HG03064 (cell line): Measurements from ENCODE around the gene ADCY2.

Source experiments
- ATAC-seq: cut with Tn5 transposase; IDR thresholded peaks from one replicate; pipeline ENCODE4 v1.9.1; 2021; ENCODE audit warnings: low read depth; ENCODE audit not compliant: unreplicated experiment

The ADCY2 gene

GRCh38 chr5:7642029-7642428 is 246.1 kb downstream of the ADCY2 start:
- ATAC-seq = no peak

DNA sequence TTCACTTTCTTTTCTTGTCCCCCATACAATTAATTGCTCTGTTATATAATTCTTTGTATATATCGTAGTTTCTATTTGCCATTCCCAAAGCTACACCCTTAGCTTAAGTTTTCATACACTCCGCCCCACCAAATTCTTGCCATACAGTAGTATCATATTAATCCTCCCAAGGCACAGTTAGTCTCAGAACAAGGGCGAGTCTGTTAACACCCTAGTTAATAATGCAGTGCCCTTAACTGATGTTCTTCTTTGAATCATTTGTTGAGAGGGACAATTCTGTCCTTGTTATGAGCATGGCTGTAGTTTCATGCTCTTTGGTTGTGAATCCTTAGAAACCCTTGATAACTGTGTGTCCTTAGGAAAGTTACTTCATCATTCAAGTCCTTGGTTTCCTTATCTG is 248.8 kb downstream of the ADCY2 start:
- ATAC-seq = no peak

GRCh38 chr5:7650755-7651154 is 254.8 kb downstream of the ADCY2 start:
- no peak for ATAC-seq

GRCh38 chr5:7653046-7653445 is 257.1 kb downstream of the ADCY2 start:
- no peak for ATAC-seq

DNA sequence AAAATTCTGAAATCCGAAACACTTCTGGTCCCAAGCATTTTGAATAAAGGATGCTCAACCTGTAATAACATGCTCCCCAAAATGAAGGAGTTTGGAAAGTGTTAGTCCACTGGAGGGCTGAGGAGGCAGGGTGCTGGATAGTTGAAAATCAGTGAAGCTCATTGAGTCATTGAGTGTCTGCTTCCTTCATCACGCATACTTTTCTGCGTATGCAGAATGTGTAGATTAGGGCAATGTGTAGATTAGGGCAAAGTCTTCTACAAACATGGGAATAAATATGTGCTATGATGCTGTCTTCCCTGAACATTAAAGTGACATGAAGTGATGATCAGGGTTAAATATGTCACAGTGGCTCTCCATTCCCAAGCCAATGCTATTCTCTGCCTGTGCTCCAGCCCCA is 261.2 kb downstream of the ADCY2 start:
- ATAC-seq = no peak

DNA sequence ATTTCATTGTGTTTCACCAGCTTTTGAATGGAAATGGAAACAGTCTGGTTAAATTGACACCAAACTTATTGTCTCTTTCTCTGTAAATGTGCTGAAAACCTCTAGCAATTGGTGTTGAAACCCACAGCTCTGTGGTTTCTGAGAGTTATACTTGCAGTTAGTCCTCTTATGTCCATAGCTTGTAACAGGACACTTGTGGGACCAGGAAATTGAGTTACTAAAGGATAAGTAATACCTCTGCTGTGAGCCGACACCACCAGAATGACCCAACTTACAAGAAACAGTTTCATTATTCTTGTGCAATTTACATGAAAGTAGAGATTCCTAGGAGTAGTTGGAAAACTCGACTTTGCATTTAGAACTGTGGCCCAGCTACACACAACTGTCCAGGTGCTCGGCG is 263.5 kb downstream of the ADCY2 start:
- ATAC-seq = no peak

- ATAC-seq = no peak
Measured at GRCh38 chr5:7662289-7662688, 266.4 kb downstream of the ADCY2 start.

DNA sequence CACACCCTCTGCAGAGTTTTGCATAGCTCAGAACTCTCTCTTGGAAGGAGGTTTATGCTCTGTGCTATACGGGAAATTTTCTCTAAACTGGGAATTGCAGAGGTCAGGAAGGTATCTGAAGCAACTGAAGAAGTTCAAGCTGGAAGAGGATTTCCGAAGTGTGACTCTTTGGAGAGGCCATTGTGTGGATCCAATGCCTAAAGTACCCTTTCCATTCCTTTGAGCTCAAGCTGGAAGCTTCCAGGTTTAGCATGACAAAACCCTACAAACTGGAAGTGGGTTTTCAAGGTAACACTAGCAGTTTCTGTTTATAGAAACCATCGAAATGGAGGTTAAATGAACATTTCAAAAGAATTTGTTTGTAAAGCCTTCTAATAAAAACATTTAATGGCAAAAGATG is 267.9 kb downstream of the ADCY2 start:
- no peak for ATAC-seq

DNA sequence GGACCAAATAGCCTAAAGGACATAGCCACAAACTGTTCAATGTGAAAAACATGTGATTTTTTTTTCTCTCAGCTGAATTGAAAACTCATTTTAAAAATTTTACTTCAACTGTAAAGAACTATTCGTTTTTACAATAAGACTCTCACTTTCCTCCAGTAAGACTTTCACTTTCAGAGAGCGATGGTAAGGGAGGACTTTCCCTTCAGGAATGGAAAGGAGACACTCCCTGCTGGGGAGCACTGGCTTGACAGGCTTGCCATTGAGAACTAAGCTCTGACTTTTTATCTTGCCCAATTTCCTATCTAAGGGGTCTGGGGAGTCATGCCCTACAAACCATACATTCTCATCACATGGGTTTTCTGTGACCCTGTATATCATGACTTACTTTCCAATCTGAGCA is 268.3 kb downstream of the ADCY2 start:
- ATAC-seq = no peak

GRCh38 chr5:7667216-7667767 is 271.4 kb downstream of the ADCY2 start:
- no peak for ATAC-seq

DNA sequence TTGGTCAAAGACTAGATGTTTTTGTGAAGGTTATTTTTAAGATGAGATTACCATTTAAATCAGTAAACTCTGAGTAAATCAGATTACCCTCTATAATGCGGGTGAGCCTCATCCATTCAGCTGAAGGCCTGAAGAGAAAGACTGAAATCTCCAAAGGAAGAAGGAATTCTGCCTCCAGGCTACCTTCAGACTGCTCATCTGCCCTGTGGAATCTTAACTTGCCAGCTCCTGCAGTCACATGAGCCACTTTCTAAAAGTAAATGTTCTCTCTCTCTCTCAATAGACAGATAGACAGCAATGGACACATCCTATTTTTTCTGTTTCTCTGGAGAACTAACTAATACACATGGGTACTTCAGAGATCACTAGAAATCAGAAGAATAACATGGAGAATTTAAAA is 272.2 kb downstream of the ADCY2 start:
- ATAC-seq = no peak

- ATAC-seq = no peak
Measured at GRCh38 chr5:7668627-7669026, 272.7 kb downstream of the ADCY2 start.

GRCh38 chr5:7671381-7671993 is 275.5 kb downstream of the ADCY2 start:
- no peak for ATAC-seq

GRCh38 chr5:7673658-7674057 is 277.7 kb downstream of the ADCY2 start:
- no peak for ATAC-seq

DNA sequence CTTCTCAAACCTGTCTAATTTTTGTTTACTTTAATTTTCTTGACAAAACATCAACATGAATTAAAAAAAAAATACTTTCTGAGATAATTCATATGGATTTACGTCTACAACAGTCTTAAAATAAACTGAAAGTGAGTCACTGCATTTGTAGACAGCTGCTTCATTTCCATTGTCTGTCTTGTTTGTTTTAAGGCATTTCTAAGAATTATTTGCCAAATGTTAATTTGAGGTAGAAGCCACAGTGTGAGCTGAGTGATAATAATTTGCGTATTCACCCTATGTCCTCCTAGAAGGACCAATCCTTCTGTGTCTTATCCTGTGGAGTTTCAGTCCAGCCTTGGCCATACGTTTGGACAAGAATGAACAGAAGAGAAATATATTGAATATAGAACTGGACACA is 280.5 kb downstream of the ADCY2 start:
- ATAC-seq = no peak

- no peak for ATAC-seq
Measured at GRCh38 chr5:7678030-7678429, 282.1 kb downstream of the ADCY2 start.

DNA sequence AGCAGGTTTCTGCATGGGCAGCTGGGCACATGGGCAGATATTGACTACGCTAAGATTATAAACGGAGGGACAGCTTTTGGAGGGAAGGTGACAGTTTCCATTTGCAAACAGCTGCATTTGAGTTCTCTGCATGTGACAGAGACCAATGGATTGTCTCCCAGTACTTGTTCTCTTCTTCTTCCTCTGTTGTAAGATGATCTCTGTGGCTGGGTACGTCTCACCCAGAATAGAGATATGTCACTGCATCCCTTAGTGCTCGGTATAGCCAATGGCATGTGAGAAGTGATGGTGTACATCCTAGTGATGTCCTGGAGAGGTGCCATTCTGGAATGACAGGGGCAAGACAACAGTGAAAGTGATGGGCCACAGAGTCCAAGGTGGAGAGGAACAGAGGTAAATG is 283.7 kb downstream of the ADCY2 start:
- ATAC-seq = no peak

DNA sequence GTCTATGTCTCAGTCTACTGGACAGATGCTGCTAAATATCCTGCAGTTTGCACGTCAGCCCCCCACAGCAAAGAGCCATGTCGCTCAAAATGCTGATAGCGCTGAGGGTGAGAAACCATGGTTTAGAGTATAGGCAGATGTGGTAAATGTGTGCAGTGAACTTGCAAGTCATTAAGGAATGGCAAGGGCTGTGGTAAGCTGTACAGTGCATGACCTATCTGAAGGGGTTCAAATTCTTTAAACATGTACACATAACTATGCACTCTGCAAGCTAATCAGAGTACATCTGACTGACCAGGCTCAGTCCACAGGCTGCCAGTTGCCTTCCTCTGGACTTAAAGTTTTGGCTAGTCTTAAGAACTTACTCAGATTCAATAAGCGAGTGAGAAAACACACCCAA is 284.3 kb downstream of the ADCY2 start:
- ATAC-seq = no peak

DNA sequence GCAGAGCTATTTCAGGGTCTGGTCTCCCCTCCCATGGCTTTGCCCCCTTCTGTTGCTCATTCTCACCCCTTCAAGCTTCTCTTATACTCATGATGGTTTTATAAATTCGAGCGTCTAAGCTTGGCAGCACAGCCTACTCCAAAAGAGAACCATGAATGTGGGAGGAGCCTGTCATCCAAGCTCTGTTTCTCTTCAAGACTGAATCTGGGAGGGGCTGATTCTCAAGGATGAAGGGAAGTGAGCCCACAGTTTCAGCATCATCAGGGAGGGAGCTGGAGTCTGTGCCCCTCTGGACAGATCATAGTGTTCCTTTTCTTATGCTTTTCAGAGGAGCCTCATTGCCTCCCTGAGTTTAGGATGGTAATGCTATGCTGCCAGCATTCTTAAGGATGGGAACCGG is 286.4 kb downstream of the ADCY2 start:
- ATAC-seq = no peak

DNA sequence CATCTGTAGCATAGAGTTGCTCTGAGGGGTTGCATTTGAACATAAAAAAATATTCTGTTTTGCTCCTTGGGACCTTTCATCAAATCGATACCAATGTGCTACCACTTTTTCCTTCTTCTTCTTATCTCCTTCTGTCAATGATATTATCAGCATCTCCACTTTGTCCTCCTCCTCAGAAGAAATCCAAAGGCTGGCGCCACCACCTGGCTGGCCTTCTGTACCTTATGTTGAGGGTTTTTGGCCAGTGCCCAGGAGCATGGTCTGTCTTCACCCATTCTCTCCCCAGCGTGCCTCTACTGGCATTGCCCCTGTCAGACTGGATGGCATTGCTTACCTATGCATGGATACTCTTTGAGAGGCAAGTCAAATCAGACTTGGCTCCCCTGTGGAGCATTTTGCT is 287.8 kb downstream of the ADCY2 start:
- ATAC-seq = no peak

- no peak for ATAC-seq
Measured at GRCh38 chr5:7684826-7685225, 288.9 kb downstream of the ADCY2 start.

GRCh38 chr5:7686794-7687193 is 290.9 kb downstream of the ADCY2 start:
- no peak for ATAC-seq

- no peak for ATAC-seq
Measured at GRCh38 chr5:7690557-7690956, 294.6 kb downstream of the ADCY2 start.
